ENCODE measurements around the gene DENND6A. TPM values are rescaled to one million over a fixed set of nuclear protein-coding genes. Genes with fewer than 3 reads are reported as not detected.
A peak's percentile ranks its signal among the peaks of the same experiment; 100 is the strongest.

The DENND6A gene
- total and polyA plus RNA-seq, 2 of the 13 experiments (the other 11 are each of a cell fraction or from before 2014, with no cell fraction given): 9.4 to 11.1 TPM

DNA sequence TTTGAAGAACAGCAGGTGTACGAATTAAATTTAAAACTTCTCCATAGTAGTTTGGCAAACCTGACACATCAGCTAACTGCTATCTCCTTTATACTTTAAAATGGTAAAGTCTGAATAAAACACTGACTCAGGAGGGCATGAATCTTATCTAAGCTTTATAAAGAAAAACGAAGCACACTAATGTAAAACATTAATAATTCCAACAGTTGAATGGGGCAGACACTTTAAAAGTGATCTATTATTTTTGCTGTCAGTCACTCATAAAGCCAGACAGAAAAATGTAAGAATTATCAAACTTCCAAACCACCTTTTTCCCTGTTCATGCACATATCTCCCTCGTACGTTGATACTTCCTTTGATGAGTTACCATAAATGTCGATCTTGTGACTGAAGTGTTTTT, 98.3 kb downstream of the DENND6A start:
- H3K27me3 ChIP-seq (ENCODE audit: control insufficient read depth in 1 of 2, insufficient read depth in 2 of 2, low read length in 2 of 2): no peaks in the 10 kb centered on the region; a peak in 2 of 5 replicates
- DNase-seq (ENCODE audit: low spot score) (no peak), FAIRE-seq (no peak), ATAC-seq (no peak)
- ChIA-PET CTCF (ENCODE audit: low intra/inter-chr PET ratio, low total read pairs) (no interaction called here), POLR2A (interaction anchor here (1.5 kb wide), 1 partner anchor 39 kb away, joined by 4 read pairs; the partner anchor contains the start of gene PDE12)
- intact Hi-C loops (cut with micrococcal nuclease; ENCODE audit: unreplicated experiment) (loop anchor here (10.0 kb wide), 1 partner anchor 230 kb away; no protein-coding TSS in a partner anchor), in situ Hi-C loops (cut with HindIII; ENCODE audit: extremely low pct_ligation_motif_present, low pct_unique_long_range_greater_than_20kb) (no loop called here)
- H3K4me1 ChIP-seq (ENCODE audit: insufficient read depth, low read length): peaks cover 49% of the 10 kb centered on the region
- WGBS (ENCODE audit: low lambda C conversion rate): 29% methylated on average over 5 of the region's 5 CpGs
- TF ChIP-seq RBFOX2 (IDR thresholded peaks at IDR 0.05; ENCODE audit: low read depth, low read length) (peak; percentile 48; the same call in 1 of the 2 replicates), ZMYM3 (CRISPR knock-in tag; IDR thresholded peaks at IDR 0.05) (no peak), SRSF1 (optimal IDR thresholded peaks at IDR 0.05; ENCODE audit: low read depth, low read length) (no peak)
- peak overlapping the region; percentile 100 for H3K9ac ChIP-seq (ENCODE audit: insufficient read depth, low read depth, low read length)
- peaks cover 89% of the 10 kb centered on the region for H3K79me2 ChIP-seq (ENCODE audit: insufficient read depth, low read length)
- peak overlapping the region; percentile 19 for H3K27ac ChIP-seq (ENCODE audit: extremely low read length, insufficient read depth, low read length)
- peak overlapping the region; percentile 79 to 96 (median 94) for H3K4me3 ChIP-seq (replicated peaks in 1 of 3; ENCODE audit: insufficient read depth in 1 of 3, low read depth in 2 of 3, low read length in 3 of 3)
- H2AFZ ChIP-seq (ENCODE audit: low read length): no peak overlapping the region
- H3K9me3 ChIP-seq (ENCODE audit: low read length): no peaks in the 10 kb centered on the region
- no TSS peak for BruUV-seq (replicated peaks)
- peaks cover 1 to 14% of the 10 kb centered on the region in 2 experiments; a peak in 2 of 5 replicates for H3K36me3 ChIP-seq (replicated peaks in 1 of 2; ENCODE audit: control insufficient read depth in 1 of 2, insufficient read depth in 2 of 2, low read length in 2 of 2)
- peak overlapping the region; percentile 85 for H3K4me2 ChIP-seq (ENCODE audit: low read depth, low read length)
- H4K20me1 ChIP-seq (ENCODE audit: insufficient read depth, low read length): peaks cover 66% of the 10 kb centered on the region

DNA sequence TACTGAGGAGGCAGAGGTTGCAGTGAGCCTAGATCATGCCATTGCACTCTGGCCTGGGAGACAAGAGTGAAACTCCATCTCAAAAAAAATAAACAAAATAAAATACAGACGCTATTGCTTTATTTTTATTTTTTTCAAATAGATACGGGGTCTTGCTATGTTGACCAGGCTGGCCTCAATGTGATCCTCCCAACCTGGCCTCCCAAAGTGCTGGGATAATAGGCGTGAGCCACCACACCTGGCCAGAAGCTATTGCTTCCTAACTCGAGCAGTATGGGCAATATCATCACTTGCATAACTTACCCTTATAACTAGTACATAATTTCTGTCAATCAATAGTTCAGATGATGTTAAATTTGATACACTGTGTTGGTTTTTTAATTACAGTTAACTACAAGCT, 98.7 kb downstream of the DENND6A start:
- Histone ChIP-seq H3K9me3 (ENCODE audit: low read length) (no peaks in the 10 kb centered on the region), H3K27me3 (ENCODE audit: control insufficient read depth in 1 of 2, insufficient read depth in 2 of 2, low read length in 2 of 2) (no peaks in the 10 kb centered on the region; a peak in 2 of 5 replicates), H3K36me3 (replicated peaks in 1 of 2; ENCODE audit: control insufficient read depth in 1 of 2, insufficient read depth in 2 of 2, low read length in 2 of 2) (peaks cover 2 to 14% of the 10 kb centered on the region in 2 experiments; a peak in 2 of 5 replicates), H3K9ac (ENCODE audit: insufficient read depth, low read depth, low read length) (peak overlapping the region; percentile 100; the same call in 1 of the 2 replicates), H3K27ac (ENCODE audit: extremely low read length, insufficient read depth, low read length) (no peak overlapping the region), H3K4me1 (ENCODE audit: insufficient read depth, low read length) (peaks cover 49% of the 10 kb centered on the region), H4K20me1 (ENCODE audit: insufficient read depth, low read length) (peaks cover 71% of the 10 kb centered on the region), H2AFZ (ENCODE audit: low read length) (no peak overlapping the region), H3K79me2 (ENCODE audit: insufficient read depth, low read length) (peaks cover 90% of the 10 kb centered on the region), H3K4me2 (ENCODE audit: low read depth, low read length) (peak overlapping the region; percentile 85), H3K4me3 (replicated peaks in 1 of 3; ENCODE audit: insufficient read depth in 1 of 3, low read depth in 2 of 3, low read length in 3 of 3) (peak overlapping the region; percentile 79 to 96 (median 94); a peak in 5 of 6 replicates)
- no peak for FAIRE-seq
- intact Hi-C loops (cut with micrococcal nuclease; ENCODE audit: unreplicated experiment) (loop anchor here (10.0 kb wide), 1 partner anchor 231 kb away; no protein-coding TSS in a partner anchor), in situ Hi-C loops (cut with HindIII; ENCODE audit: extremely low pct_ligation_motif_present, low pct_unique_long_range_greater_than_20kb) (no loop called here)
- TF ChIP-seq, protein P1, sequence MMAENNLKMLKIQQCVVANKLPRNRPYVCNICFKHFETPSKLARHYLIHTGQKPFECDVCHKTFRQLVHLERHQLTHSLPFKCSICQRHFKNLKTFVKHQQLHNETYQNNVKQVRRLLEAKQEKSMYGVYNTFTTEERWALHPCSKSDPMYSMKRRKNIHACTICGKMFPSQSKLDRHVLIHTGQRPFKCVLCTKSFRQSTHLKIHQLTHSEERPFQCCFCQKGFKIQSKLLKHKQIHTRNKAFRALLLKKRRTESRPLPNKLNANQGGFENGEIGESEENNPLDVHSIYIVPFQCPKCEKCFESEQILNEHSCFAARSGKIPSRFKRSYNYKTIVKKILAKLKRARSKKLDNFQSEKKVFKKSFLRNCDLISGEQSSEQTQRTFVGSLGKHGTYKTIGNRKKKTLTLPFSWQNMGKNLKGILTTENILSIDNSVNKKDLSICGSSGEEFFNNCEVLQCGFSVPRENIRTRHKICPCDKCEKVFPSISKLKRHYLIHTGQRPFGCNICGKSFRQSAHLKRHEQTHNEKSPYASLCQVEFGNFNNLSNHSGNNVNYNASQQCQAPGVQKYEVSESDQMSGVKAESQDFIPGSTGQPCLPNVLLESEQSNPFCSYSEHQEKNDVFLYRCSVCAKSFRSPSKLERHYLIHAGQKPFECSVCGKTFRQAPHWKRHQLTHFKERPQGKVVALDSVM (CRISPR knock-in tag; IDR thresholded peaks at IDR 0.05): peak; percentile 63
- no peak for TF ChIP-seq TAF1 (CRISPR knock-in tag; IDR thresholded peaks at IDR 0.05)
- DNase-seq (ENCODE audit: low spot score): no peak
- 67% methylated on average over 4 of the region's 4 CpGs for WGBS (ENCODE audit: low lambda C conversion rate)
- ChIA-PET POLR2A (interaction anchor here (1.5 kb wide), 1 partner anchor 38 kb away, joined by 4 read pairs; the partner anchor contains the start of gene PDE12), CTCF (ENCODE audit: low intra/inter-chr PET ratio, low total read pairs) (no interaction called here)
- BruUV-seq (replicated peaks): no TSS peak
- no peak for ATAC-seq
